Measurements from ENCODE around the gene PPP2CA.
A peak's percentile ranks its signal among the peaks of the same experiment; 100 is the strongest.

PPP2CA gene

GRCh38 chr5:134225780-134226440 is at the start of gene PPP2CA:
Gene PPP2CA, minus strand, starts transcription at chr5:134226073. Its CDS starts 212 bp downstream, at chr5:134225861.
- peak within 1 kb of the TSS; percentile 96 for H3K9ac ChIP-seq (ENCODE audit: low read depth, low read length, poor library complexity, severe bottlenecking)
- peaks cover 60% of the 10 kb centered on the region for H3K79me2 ChIP-seq (ENCODE audit: insufficient read depth, low read length)
- TF ChIP-seq EZH2phosphoT487 (IDR thresholded peaks at IDR 0.05; ENCODE audit: borderline replicate concordance) (no peak), CTCF (conservative IDR thresholded peaks at IDR 0.05; ENCODE audit: low read length) (no peak)
- H3K27me3 ChIP-seq (ENCODE audit: insufficient read depth, low read length, poor library complexity, severe bottlenecking), result no peaks in the 10 kb centered on the region
- H3K9me2 ChIP-seq (replicated peaks; ENCODE audit: low read depth, low read length), result no peaks in the 10 kb centered on the region
- H3F3A ChIP-seq (ENCODE audit: low read depth), result no peaks in the 10 kb centered on the region
- no peaks in the 10 kb centered on the region for H3K9me3 ChIP-seq (ENCODE audit: insufficient read depth, low read depth, low read length)
- H3K4me2 ChIP-seq (ENCODE audit: low read depth, low read length, poor library complexity, severe bottlenecking), result peak within 1 kb of the TSS; percentile 98
- peak within 1 kb of the TSS; percentile 86 for H2AFZ ChIP-seq (ENCODE audit: low read length)
- H4K20me1 ChIP-seq (ENCODE audit: insufficient read depth, low read length, poor library complexity, severe bottlenecking), result peaks cover 39% of the 10 kb centered on the region
- H3K4me1 ChIP-seq (ENCODE audit: insufficient read depth, low read length, poor library complexity, severe bottlenecking), result peaks cover 23% of the 10 kb centered on the region
- peak within 1 kb of the TSS; percentile 76 for H3K4me3 ChIP-seq (ENCODE audit: low read length, poor library complexity, severe bottlenecking)
- H3K36me3 ChIP-seq (ENCODE audit: insufficient read depth, low read length), result no peaks in the 10 kb centered on the region

- Histone ChIP-seq H4K20me1 (ENCODE audit: insufficient read depth, low read length, poor library complexity, severe bottlenecking) (no peaks in the 10 kb centered on the region), H3K4me2 (ENCODE audit: low read depth, low read length, poor library complexity, severe bottlenecking) (no peak overlapping the region), H3K9ac (ENCODE audit: low read depth, low read length, poor library complexity, severe bottlenecking) (no peak overlapping the region), H3F3A (ENCODE audit: low read depth) (no peaks in the 10 kb centered on the region), H3K9me3 (ENCODE audit: insufficient read depth, low read depth, low read length) (no peaks in the 10 kb centered on the region), H3K9me2 (replicated peaks; ENCODE audit: low read depth, low read length) (no peaks in the 10 kb centered on the region), H3K4me3 (ENCODE audit: low read length, poor library complexity, severe bottlenecking) (no peak overlapping the region), H3K4me1 (ENCODE audit: insufficient read depth, low read length, poor library complexity, severe bottlenecking) (no peaks in the 10 kb centered on the region), H3K79me2 (ENCODE audit: insufficient read depth, low read length) (no peaks in the 10 kb centered on the region), H3K36me3 (ENCODE audit: insufficient read depth, low read length) (no peaks in the 10 kb centered on the region), H3K27me3 (ENCODE audit: insufficient read depth, low read length, poor library complexity, severe bottlenecking) (no peaks in the 10 kb centered on the region), H2AFZ (ENCODE audit: low read length) (no peak overlapping the region)
- no peak for TF ChIP-seq EZH2phosphoT487 (IDR thresholded peaks at IDR 0.05; ENCODE audit: borderline replicate concordance)
- no peak for TF ChIP-seq CTCF (conservative IDR thresholded peaks at IDR 0.05; ENCODE audit: low read length)
These were observed 47.9 kb upstream of the PPP2CA start for GRCh38 chr5:134273642-134274395.

DNA sequence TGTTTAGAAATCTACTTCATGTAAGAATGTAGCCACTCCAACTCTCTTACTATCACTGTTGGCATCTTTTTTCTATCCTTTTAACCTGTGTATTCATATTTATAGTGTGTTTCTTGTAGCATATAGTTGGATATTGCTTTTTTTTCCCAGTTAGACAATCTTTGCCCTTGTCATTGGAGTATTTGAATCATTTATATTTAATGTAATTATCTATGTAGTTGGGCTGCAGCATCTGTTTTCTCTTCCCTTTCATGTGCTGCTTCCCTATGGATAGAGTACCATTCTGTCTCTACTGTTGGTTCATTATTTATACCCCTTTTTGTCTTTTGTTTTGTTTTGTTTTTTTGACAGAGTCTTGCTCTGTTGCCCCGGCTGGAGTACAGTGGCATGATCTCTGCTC is 45.2 kb upstream of the PPP2CA start:
- Histone ChIP-seq H3F3A (ENCODE audit: low read depth) (no peaks in the 10 kb centered on the region), H3K9ac (ENCODE audit: low read depth, low read length, poor library complexity, severe bottlenecking) (no peak overlapping the region), H3K9me3 (ENCODE audit: insufficient read depth, low read depth, low read length) (no peaks in the 10 kb centered on the region), H3K4me1 (ENCODE audit: insufficient read depth, low read length, poor library complexity, severe bottlenecking) (no peaks in the 10 kb centered on the region), H4K20me1 (ENCODE audit: insufficient read depth, low read length, poor library complexity, severe bottlenecking) (no peaks in the 10 kb centered on the region), H3K4me3 (ENCODE audit: low read length, poor library complexity, severe bottlenecking) (no peak overlapping the region), H3K27me3 (ENCODE audit: insufficient read depth, low read length, poor library complexity, severe bottlenecking) (no peaks in the 10 kb centered on the region), H3K9me2 (replicated peaks; ENCODE audit: low read depth, low read length) (no peaks in the 10 kb centered on the region), H2AFZ (ENCODE audit: low read length) (no peak overlapping the region), H3K4me2 (ENCODE audit: low read depth, low read length, poor library complexity, severe bottlenecking) (no peak overlapping the region), H3K36me3 (ENCODE audit: insufficient read depth, low read length) (no peaks in the 10 kb centered on the region), H3K79me2 (ENCODE audit: insufficient read depth, low read length) (no peaks in the 10 kb centered on the region)
- TF ChIP-seq CTCF (conservative IDR thresholded peaks at IDR 0.05; ENCODE audit: low read length) (no peak), EZH2phosphoT487 (IDR thresholded peaks at IDR 0.05; ENCODE audit: borderline replicate concordance) (no peak)
